ENCODE measurements around the gene CUX1.

DNA sequence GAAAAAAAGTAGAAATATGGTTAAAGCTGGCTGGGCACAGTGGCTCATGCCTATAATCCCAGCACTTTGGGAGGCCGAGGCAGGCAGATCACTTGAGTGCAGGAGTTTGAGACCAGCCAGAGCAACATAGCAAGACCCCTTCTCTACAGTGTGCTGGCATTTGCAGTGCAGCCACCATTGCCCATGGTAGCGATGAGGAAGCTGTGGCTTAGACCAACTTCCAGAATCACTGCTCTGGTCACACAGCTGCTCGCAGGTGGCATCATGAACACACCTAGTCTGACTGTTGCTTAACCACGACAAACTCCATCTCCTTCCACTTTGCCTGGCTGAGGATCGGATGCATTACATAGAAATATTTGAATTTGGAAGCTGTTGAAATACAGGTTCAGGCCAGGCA lies 137.1 kb downstream of the CUX1 start:
- TF ChIP-seq, protein P1, sequence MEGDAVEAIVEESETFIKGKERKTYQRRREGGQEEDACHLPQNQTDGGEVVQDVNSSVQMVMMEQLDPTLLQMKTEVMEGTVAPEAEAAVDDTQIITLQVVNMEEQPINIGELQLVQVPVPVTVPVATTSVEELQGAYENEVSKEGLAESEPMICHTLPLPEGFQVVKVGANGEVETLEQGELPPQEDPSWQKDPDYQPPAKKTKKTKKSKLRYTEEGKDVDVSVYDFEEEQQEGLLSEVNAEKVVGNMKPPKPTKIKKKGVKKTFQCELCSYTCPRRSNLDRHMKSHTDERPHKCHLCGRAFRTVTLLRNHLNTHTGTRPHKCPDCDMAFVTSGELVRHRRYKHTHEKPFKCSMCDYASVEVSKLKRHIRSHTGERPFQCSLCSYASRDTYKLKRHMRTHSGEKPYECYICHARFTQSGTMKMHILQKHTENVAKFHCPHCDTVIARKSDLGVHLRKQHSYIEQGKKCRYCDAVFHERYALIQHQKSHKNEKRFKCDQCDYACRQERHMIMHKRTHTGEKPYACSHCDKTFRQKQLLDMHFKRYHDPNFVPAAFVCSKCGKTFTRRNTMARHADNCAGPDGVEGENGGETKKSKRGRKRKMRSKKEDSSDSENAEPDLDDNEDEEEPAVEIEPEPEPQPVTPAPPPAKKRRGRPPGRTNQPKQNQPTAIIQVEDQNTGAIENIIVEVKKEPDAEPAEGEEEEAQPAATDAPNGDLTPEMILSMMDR (IDR thresholded peaks at IDR 0.05), result no peak
- no peak for TF ChIP-seq EZH2 (IDR thresholded peaks at IDR 0.05; ENCODE audit: borderline replicate concordance, insufficient read depth, low read depth, low read length, poor library complexity, severe bottlenecking)
